GM12872 (cell line): Measurements from ENCODE around the gene MRPL2.

Source experiments
- CTCF ChIP-seq: IDR thresholded peaks from 3 replicates; pipeline ENCODE4 v1.5.1; 2011; ENCODE audit warnings: low read depth, mild to moderate bottlenecking, low read length, moderate library complexity; ENCODE audit not compliant: insufficient read depth

Gene MRPL2

GRCh38 chr6:43078691-43079090 is 19.5 kb upstream of the MRPL2 start:
- no peak for TF ChIP-seq CTCF

- TF ChIP-seq CTCF: no peak
These were observed 18.8 kb upstream of the MRPL2 start for GRCh38 chr6:43077981-43078511.

GRCh38 chr6:43077333-43077809 is 18.1 kb upstream of the MRPL2 start:
- no peak for TF ChIP-seq CTCF

- no peak for TF ChIP-seq CTCF
These were observed 17.5 kb upstream of the MRPL2 start for GRCh38 chr6:43076464-43077332.

- TF ChIP-seq CTCF: no peak
These were observed 16.6 kb upstream of the MRPL2 start, which contains the start of gene PTK7 for GRCh38 chr6:43075670-43076463. PTK7 (plus strand) TSS chr6:43076314; CDS start chr6:43076489, 175 bp downstream.

GRCh38 chr6:43074847-43075669 is 15.8 kb upstream of the MRPL2 start:
- no peak for TF ChIP-seq CTCF
